HEK293 (cell line): Measurements from ENCODE around the gene PIK3C2G.
A peak's percentile ranks its signal among the peaks of the same experiment; 100 is the strongest.

Experiments used
- CTCF ChIA-PET: fragments of 350-600 bp; formaldehyde crosslinking; extraction: SDS; loops from one replicate; lab custom pipeline; 2021; ENCODE audit warnings: antibody characterized with exemption; lab: Yijun Ruan, JAX
- POLR2A ChIA-PET: fragments of 300-600 bp; formaldehyde crosslinking; extraction: SDS; loops from one replicate; lab custom pipeline; 2020; ENCODE audit warnings: antibody characterized with exemption, inconsistent platforms; lab: Yijun Ruan, JAX
- H3K27ac ChIP-seq: fragments of 200-500 bp; sonication (Bioruptor generic); 2 replicates; pipeline ENCODE4 v1.5.1; 2014; ENCODE audit warnings: low read depth, low read length, control low read depth, inconsistent platforms; ENCODE audit errors: extremely low read depth
- H3K36me3 ChIP-seq, 2 experiments: fragments of 200-500 bp in 1 of 2; sonication (Bioruptor generic) in 1 of 2; 1 replicate in 1 of 2; 2 replicates in 1 of 2; pipeline ENCODE4 v1.5.1; 2014 to 2017; ENCODE audit warnings: inconsistent platforms in 2 of 2, low read length in 2 of 2; ENCODE audit not compliant: control insufficient read depth in 2 of 2, insufficient read depth in 1 of 2
- H3K4me1 ChIP-seq: fragments of 200-500 bp; sonication (Bioruptor generic); 2 replicates; pipeline ENCODE4 v1.5.1; 2014; ENCODE audit warnings: mild to moderate bottlenecking, low read length, inconsistent platforms; ENCODE audit not compliant: control insufficient read depth, insufficient read depth
- H3K4me3 ChIP-seq: 2 replicates; pipeline ENCODE4 v1.5.1; 2011; ENCODE audit warnings: low read depth, mild to moderate bottlenecking, control low read depth, low read length, moderate library complexity
- H3K9me3 ChIP-seq: fragments of 200-500 bp; sonication (Bioruptor generic); 2 replicates; pipeline ENCODE4 v1.5.1; 2014; ENCODE audit warnings: low read depth, low read length, inconsistent platforms; ENCODE audit not compliant: control insufficient read depth, insufficient read depth
- ELK4 ChIP-seq: IDR thresholded peaks from 2 replicates; pipeline ENCODE4 v1.6.1; 2011; ENCODE audit warnings: mild to moderate bottlenecking, low read depth, low read length, borderline replicate concordance
- GLI2 ChIP-seq: fragments of 450-650 bp; formaldehyde crosslinking; IDR thresholded peaks from 2 replicates; pipeline ENCODE4; 2017; ENCODE audit warnings: missing biosample characterization, missing genetic modification characterization, low read depth, borderline replicate concordance
- KLF1 ChIP-seq: fragments of 450-650 bp; formaldehyde crosslinking; IDR thresholded peaks from 2 replicates; pipeline ENCODE4 v1.5.1; 2016; ENCODE audit warnings: missing biosample characterization, missing genetic modification characterization
- SALL2 ChIP-seq: fragments of 450-650 bp; formaldehyde crosslinking; IDR thresholded peaks from 2 replicates; pipeline ENCODE4 v1.5.0; 2017; ENCODE audit warnings: missing biosample characterization, mild to moderate bottlenecking, missing genetic modification characterization, borderline replicate concordance
- SCRT1 ChIP-seq: fragments of 450-650 bp; formaldehyde crosslinking; IDR thresholded peaks from 2 replicates; pipeline ENCODE4 v1.5.1; 2016; ENCODE audit warnings: missing biosample characterization, missing genetic modification characterization, borderline replicate concordance
- ZBTB20 ChIP-seq: fragments of 450-650 bp; formaldehyde crosslinking; IDR thresholded peaks from 2 replicates; pipeline ENCODE4 v1.5.1; 2016; ENCODE audit warnings: missing biosample characterization, missing genetic modification characterization
- ZNF155 ChIP-seq: fragments of 450-650 bp; formaldehyde crosslinking; IDR thresholded peaks from 2 replicates; pipeline ENCODE4 v1.5.1; 2016; ENCODE audit warnings: missing biosample characterization, missing genetic modification characterization
- ZNF169 ChIP-seq: fragments of 450-650 bp; formaldehyde crosslinking; IDR thresholded peaks from 2 replicates; pipeline ENCODE4 v1.5.1; 2016; ENCODE audit warnings: missing biosample characterization, missing genetic modification characterization
- ZNF175 ChIP-seq: fragments of 450-650 bp; formaldehyde crosslinking; IDR thresholded peaks from 2 replicates; pipeline ENCODE4 v1.5.1; 2016; ENCODE audit warnings: missing biosample characterization, missing genetic modification characterization
- ZNF23 ChIP-seq: fragments of 450-650 bp; formaldehyde crosslinking; IDR thresholded peaks from 2 replicates; pipeline ENCODE4 v1.5.1; 2016; ENCODE audit warnings: missing biosample characterization, missing genetic modification characterization, borderline replicate concordance
- ZNF350 ChIP-seq: fragments of 450-650 bp; formaldehyde crosslinking; IDR thresholded peaks from 2 replicates; pipeline ENCODE4 v1.5.0; 2017; ENCODE audit warnings: missing biosample characterization, mild to moderate bottlenecking, missing genetic modification characterization
- ZNF449 ChIP-seq: fragments of 450-650 bp; formaldehyde crosslinking; IDR thresholded peaks from 2 replicates; pipeline ENCODE4 v1.5.1; 2017; ENCODE audit warnings: missing biosample characterization, mild to moderate bottlenecking, missing genetic modification characterization, moderate library complexity
- ZNF529 ChIP-seq: fragments of 450-650 bp; formaldehyde crosslinking; IDR thresholded peaks from 2 replicates; pipeline ENCODE4 v1.5.1; 2017; ENCODE audit warnings: missing genetic modification characterization, missing biosample characterization; ENCODE audit not compliant: insufficient replicate concordance
- ZNF548 ChIP-seq: fragments of 450-650 bp; formaldehyde crosslinking; IDR thresholded peaks from 2 replicates; pipeline ENCODE4 v1.5.1; 2016; ENCODE audit warnings: missing biosample characterization, missing genetic modification characterization
- ZNF585B ChIP-seq: fragments of 450-650 bp; formaldehyde crosslinking; IDR thresholded peaks from 2 replicates; pipeline ENCODE4 v1.5.1; 2016; ENCODE audit warnings: missing biosample characterization, missing genetic modification characterization
- ZNF654 ChIP-seq: fragments of 450-650 bp; formaldehyde crosslinking; IDR thresholded peaks from 2 replicates; pipeline ENCODE4 v1.5.1; 2016; ENCODE audit warnings: low read depth, missing biosample characterization, missing genetic modification characterization
- ZNF660 ChIP-seq: fragments of 450-650 bp; IDR thresholded peaks from 2 replicates; pipeline ENCODE4 v1.5.1; 2018; ENCODE audit warnings: missing biosample characterization, mild to moderate bottlenecking, missing genetic modification characterization
- ZNF747 ChIP-seq: fragments of 450-650 bp; formaldehyde crosslinking; IDR thresholded peaks from 2 replicates; pipeline ENCODE4 v1.5.1; 2016; ENCODE audit warnings: missing biosample characterization, missing genetic modification characterization
- ZSCAN30 ChIP-seq: fragments of 450-650 bp; IDR thresholded peaks from 2 replicates; pipeline ENCODE4 v1.5.1; 2018; ENCODE audit warnings: missing biosample characterization, mild to moderate bottlenecking, missing genetic modification characterization, moderate library complexity
- TF ChIP-seq, protein P1 (sequence below): fragments of 450-650 bp; formaldehyde crosslinking; IDR thresholded peaks from 2 replicates; pipeline ENCODE4 v1.5.1; 2016; ENCODE audit warnings: missing biosample characterization, missing genetic modification characterization
- TF ChIP-seq, protein P2 (sequence below): fragments of 450-650 bp; formaldehyde crosslinking; IDR thresholded peaks from 2 replicates; pipeline ENCODE4 v1.5.1; 2016; ENCODE audit warnings: missing biosample characterization, missing genetic modification characterization

PIK3C2G gene

GRCh38 chr12:18375583-18375982 lies 114.3 kb downstream of the PIK3C2G start:
- H3K27ac ChIP-seq, result no peak overlapping the region
- ChIA-PET POLR2A (no interaction called here), CTCF (no interaction called here)

GRCh38 chr12:18382236-18382885 lies 121.0 kb downstream of the PIK3C2G start:
- ChIA-PET POLR2A (no interaction called here), CTCF (interaction anchor here (0.7 to 1.2 kb wide), 2 partner anchors 62 to 1333 kb away, joined by 3 read pairs; no protein-coding TSS in a partner anchor)
- Histone ChIP-seq H3K4me1 (no peaks in the 10 kb centered on the region), H3K4me3 (no peak overlapping the region), H3K27ac (no peak overlapping the region), H3K36me3 (no peaks in the 10 kb centered on the region), H3K9me3 (no peaks in the 10 kb centered on the region)
- TF ChIP-seq ZNF23 (no peak), ZNF548 (tag by site-specific recombination) (no peak), ZNF350 (tag by site-specific recombination) (no peak)
- TF ChIP-seq, protein P1, sequence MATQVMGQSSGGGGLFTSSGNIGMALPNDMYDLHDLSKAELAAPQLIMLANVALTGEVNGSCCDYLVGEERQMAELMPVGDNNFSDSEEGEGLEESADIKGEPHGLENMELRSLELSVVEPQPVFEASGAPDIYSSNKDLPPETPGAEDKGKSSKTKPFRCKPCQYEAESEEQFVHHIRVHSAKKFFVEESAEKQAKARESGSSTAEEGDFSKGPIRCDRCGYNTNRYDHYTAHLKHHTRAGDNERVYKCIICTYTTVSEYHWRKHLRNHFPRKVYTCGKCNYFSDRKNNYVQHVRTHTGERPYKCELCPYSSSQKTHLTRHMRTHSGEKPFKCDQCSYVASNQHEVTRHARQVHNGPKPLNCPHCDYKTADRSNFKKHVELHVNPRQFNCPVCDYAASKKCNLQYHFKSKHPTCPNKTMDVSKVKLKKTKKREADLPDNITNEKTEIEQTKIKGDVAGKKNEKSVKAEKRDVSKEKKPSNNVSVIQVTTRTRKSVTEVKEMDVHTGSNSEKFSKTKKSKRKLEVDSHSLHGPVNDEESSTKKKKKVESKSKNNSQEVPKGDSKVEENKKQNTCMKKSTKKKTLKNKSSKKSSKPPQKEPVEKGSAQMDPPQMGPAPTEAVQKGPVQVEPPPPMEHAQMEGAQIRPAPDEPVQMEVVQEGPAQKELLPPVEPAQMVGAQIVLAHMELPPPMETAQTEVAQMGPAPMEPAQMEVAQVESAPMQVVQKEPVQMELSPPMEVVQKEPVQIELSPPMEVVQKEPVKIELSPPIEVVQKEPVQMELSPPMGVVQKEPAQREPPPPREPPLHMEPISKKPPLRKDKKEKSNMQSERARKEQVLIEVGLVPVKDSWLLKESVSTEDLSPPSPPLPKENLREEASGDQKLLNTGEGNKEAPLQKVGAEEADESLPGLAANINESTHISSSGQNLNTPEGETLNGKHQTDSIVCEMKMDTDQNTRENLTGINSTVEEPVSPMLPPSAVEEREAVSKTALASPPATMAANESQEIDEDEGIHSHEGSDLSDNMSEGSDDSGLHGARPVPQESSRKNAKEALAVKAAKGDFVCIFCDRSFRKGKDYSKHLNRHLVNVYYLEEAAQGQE (tag by site-specific recombination), result no peak

More at GRCh38 chr12:18375583-18375982, 114.3 kb downstream of the PIK3C2G start:
- Histone ChIP-seq H3K9me3 (no peaks in the 10 kb centered on the region; the same call in none of the 2 replicates), H3K36me3 (no peaks in the 10 kb centered on the region), H3K4me3 (no peak overlapping the region), H3K4me1 (no peaks in the 10 kb centered on the region)
- TF ChIP-seq SALL2 (tag by site-specific recombination) (no peak), ZNF585B (peak; percentile 81)

DNA sequence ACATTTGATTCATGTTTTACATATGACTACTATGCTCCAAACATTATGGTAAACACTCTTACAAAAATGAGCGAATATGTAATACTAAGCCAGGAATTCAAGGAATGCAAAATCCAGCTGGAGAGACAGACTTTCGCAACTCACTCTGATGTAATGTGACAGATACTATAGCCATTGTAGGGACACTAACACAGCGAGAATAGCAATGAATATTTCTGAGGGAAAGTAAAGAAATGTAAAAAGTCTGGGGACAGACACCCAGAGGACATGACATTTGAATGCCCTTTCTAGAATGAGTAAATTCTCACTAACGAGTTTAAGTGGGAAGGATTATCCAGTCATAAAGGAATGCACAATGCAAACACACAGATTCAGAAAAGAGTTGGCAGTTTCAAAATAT lies 121.9 kb downstream of the PIK3C2G start:
- H3K4me1 ChIP-seq, result no peaks in the 10 kb centered on the region
- H3K9me3 ChIP-seq, result no peaks in the 10 kb centered on the region
- ChIA-PET CTCF (no interaction called here), POLR2A (no interaction called here)
- TF ChIP-seq, protein P2, sequence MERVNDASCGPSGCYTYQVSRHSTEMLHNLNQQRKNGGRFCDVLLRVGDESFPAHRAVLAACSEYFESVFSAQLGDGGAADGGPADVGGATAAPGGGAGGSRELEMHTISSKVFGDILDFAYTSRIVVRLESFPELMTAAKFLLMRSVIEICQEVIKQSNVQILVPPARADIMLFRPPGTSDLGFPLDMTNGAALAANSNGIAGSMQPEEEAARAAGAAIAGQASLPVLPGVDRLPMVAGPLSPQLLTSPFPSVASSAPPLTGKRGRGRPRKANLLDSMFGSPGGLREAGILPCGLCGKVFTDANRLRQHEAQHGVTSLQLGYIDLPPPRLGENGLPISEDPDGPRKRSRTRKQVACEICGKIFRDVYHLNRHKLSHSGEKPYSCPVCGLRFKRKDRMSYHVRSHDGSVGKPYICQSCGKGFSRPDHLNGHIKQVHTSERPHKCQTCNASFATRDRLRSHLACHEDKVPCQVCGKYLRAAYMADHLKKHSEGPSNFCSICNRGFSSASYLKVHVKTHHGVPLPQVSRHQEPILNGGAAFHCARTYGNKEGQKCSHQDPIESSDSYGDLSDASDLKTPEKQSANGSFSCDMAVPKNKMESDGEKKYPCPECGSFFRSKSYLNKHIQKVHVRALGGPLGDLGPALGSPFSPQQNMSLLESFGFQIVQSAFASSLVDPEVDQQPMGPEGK (tag by site-specific recombination), result no peak
- TF ChIP-seq ZNF155, result no peak
- TF ChIP-seq ZNF654, result no peak
- no peak for TF ChIP-seq ZBTB20 (tag by site-specific recombination)
- H3K36me3 ChIP-seq, result no peaks in the 10 kb centered on the region
- no peak overlapping the region for H3K27ac ChIP-seq
- H3K4me3 ChIP-seq, result no peak overlapping the region

DNA sequence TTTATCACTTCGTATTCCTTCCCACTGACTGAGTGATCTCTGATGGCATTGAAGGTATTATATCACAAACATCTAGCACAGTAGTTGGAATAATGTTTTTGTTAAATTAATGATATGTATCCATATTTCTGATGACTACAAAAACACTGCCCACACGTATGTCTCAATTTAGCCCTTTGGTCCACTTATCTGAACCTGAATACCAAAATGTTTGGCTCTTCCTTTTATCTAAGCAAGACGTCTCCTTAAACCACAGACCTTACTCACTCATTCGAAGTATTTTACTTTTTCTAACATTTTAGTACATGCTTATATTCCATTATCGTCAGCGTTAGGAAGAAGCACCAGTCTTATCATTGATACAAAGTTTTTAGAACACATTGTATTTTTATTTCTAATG lies 126.4 kb downstream of the PIK3C2G start:
- Histone ChIP-seq H3K4me3 (no peak overlapping the region), H3K4me1 (no peaks in the 10 kb centered on the region), H3K27ac (no peak overlapping the region)
- POLR2A ChIA-PET, result no interaction called here
- TF ChIP-seq ZNF169 (no peak), ZNF175 (no peak), SCRT1 (tag by site-specific recombination) (no peak), ZSCAN30 (no peak), GLI2 (no peak), ZNF747 (no peak), ZNF529 (tag by site-specific recombination) (no peak), ZNF660 (tag by site-specific recombination) (no peak), ELK4 (no peak), ZNF449 (tag by site-specific recombination) (no peak), KLF1 (tag by site-specific recombination) (no peak)
- TF ChIP-seq, all 188 proteins: peak for 0
- H3K36me3 ChIP-seq, result no peaks in the 10 kb centered on the region
- CTCF ChIA-PET, result no interaction called here
- no peaks in the 10 kb centered on the region for H3K9me3 ChIP-seq
